HEK293 (cell line): Measurements from ENCODE around the gene ZFTA.
"Not testable (repeated sequence)": the region's sequence is repeated elsewhere in the genome, so short reads cannot be mapped to it uniquely, and the experiment has no call there.

Experiments used
- CTCF ChIA-PET: fragments of 350-600 bp; formaldehyde crosslinking; extraction: SDS; loops from one replicate; lab custom pipeline; 2021; ENCODE audit warnings: antibody characterized with exemption; lab: Yijun Ruan, JAX
- POLR2A ChIA-PET: fragments of 300-600 bp; formaldehyde crosslinking; extraction: SDS; loops from one replicate; lab custom pipeline; 2020; ENCODE audit warnings: antibody characterized with exemption, inconsistent platforms; lab: Yijun Ruan, JAX
- H3K27ac ChIP-seq: fragments of 200-500 bp; sonication (Bioruptor generic); 2 replicates; pipeline ENCODE4 v1.5.1; 2014; ENCODE audit warnings: low read depth, low read length, control low read depth, inconsistent platforms; ENCODE audit errors: extremely low read depth
- H3K36me3 ChIP-seq, 2 experiments: fragments of 200-500 bp in 1 of 2; sonication (Bioruptor generic) in 1 of 2; 1 replicate in 1 of 2; 2 replicates in 1 of 2; pipeline ENCODE4 v1.5.1; 2014 to 2017; ENCODE audit warnings: inconsistent platforms in 2 of 2, low read length in 2 of 2; ENCODE audit not compliant: control insufficient read depth in 2 of 2, insufficient read depth in 1 of 2
- H3K4me1 ChIP-seq: fragments of 200-500 bp; sonication (Bioruptor generic); 2 replicates; pipeline ENCODE4 v1.5.1; 2014; ENCODE audit warnings: mild to moderate bottlenecking, low read length, inconsistent platforms; ENCODE audit not compliant: control insufficient read depth, insufficient read depth
- H3K4me3 ChIP-seq: 2 replicates; pipeline ENCODE4 v1.5.1; 2011; ENCODE audit warnings: low read depth, mild to moderate bottlenecking, control low read depth, low read length, moderate library complexity
- H3K9me3 ChIP-seq: fragments of 200-500 bp; sonication (Bioruptor generic); 2 replicates; pipeline ENCODE4 v1.5.1; 2014; ENCODE audit warnings: low read depth, low read length, inconsistent platforms; ENCODE audit not compliant: control insufficient read depth, insufficient read depth
- GLIS1 ChIP-seq: fragments of 450-650 bp; formaldehyde crosslinking; IDR thresholded peaks from 2 replicates; pipeline ENCODE4 v1.5.1; 2016; ENCODE audit warnings: missing biosample characterization, missing genetic modification characterization
- GLIS2 ChIP-seq: fragments of 450-650 bp; formaldehyde crosslinking; IDR thresholded peaks from 2 replicates; pipeline ENCODE4 v1.5.1; 2016; ENCODE audit warnings: missing biosample characterization, missing genetic modification characterization
- KLF16 ChIP-seq: fragments of 450-650 bp; formaldehyde crosslinking; IDR thresholded peaks from 2 replicates; pipeline ENCODE4 v1.5.1; 2017; ENCODE audit warnings: missing biosample characterization, missing genetic modification characterization
- REPIN1 ChIP-seq: fragments of 450-650 bp; formaldehyde crosslinking; IDR thresholded peaks from 2 replicates; pipeline ENCODE4 v1.5.1; 2017; ENCODE audit warnings: missing biosample characterization, missing genetic modification characterization, low read depth
- ZBTB17 ChIP-seq: fragments of 450-650 bp; formaldehyde crosslinking; IDR thresholded peaks from 2 replicates; pipeline ENCODE4 v1.5.1; 2016; ENCODE audit warnings: missing biosample characterization, missing genetic modification characterization
- ZIC2 ChIP-seq: fragments of 450-650 bp; formaldehyde crosslinking; IDR thresholded peaks from 2 replicates; pipeline ENCODE4 v1.5.1; 2016; ENCODE audit warnings: missing biosample characterization, missing genetic modification characterization
- ZNF148 ChIP-seq: fragments of 450-650 bp; formaldehyde crosslinking; IDR thresholded peaks from 2 replicates; pipeline ENCODE4 v1.5.0; 2017; ENCODE audit warnings: missing biosample characterization, missing genetic modification characterization, borderline replicate concordance
- ZNF214 ChIP-seq: fragments of 450-650 bp; formaldehyde crosslinking; IDR thresholded peaks from 2 replicates; pipeline ENCODE4 v1.5.1; 2017; ENCODE audit warnings: missing biosample characterization, mild to moderate bottlenecking, missing genetic modification characterization, borderline replicate concordance
- ZNF280C ChIP-seq: fragments of 450-650 bp; formaldehyde crosslinking; IDR thresholded peaks from 2 replicates; pipeline ENCODE4 v1.5.1; 2016; ENCODE audit warnings: missing biosample characterization, missing genetic modification characterization
- ZNF416 ChIP-seq: fragments of 450-650 bp; formaldehyde crosslinking; IDR thresholded peaks from 2 replicates; pipeline ENCODE4 v1.5.1; 2016; ENCODE audit warnings: missing biosample characterization, missing genetic modification characterization
- ZNF521 ChIP-seq: fragments of 450-650 bp; formaldehyde crosslinking; IDR thresholded peaks from 2 replicates; pipeline ENCODE4 v1.5.1; 2017; ENCODE audit warnings: missing biosample characterization, mild to moderate bottlenecking, missing genetic modification characterization
- ZNF548 ChIP-seq: fragments of 450-650 bp; formaldehyde crosslinking; IDR thresholded peaks from 2 replicates; pipeline ENCODE4 v1.5.1; 2016; ENCODE audit warnings: missing biosample characterization, missing genetic modification characterization
- ZNF658 ChIP-seq: fragments of 450-650 bp; formaldehyde crosslinking; IDR thresholded peaks from 2 replicates; pipeline ENCODE4; 2016; ENCODE audit warnings: missing biosample characterization, missing genetic modification characterization
- ZNF660 ChIP-seq: fragments of 450-650 bp; IDR thresholded peaks from 2 replicates; pipeline ENCODE4 v1.5.1; 2018; ENCODE audit warnings: missing biosample characterization, mild to moderate bottlenecking, missing genetic modification characterization
- ZNF692 ChIP-seq: fragments of 450-650 bp; formaldehyde crosslinking; IDR thresholded peaks from 2 replicates; pipeline ENCODE4 v1.5.1; 2016; ENCODE audit warnings: missing biosample characterization, missing genetic modification characterization
- ZNF768 ChIP-seq: fragments of 450-650 bp; formaldehyde crosslinking; IDR thresholded peaks from 2 replicates; pipeline ENCODE4 v1.5.1; 2018; ENCODE audit warnings: missing biosample characterization, mild to moderate bottlenecking, missing genetic modification characterization
- ZNF837 ChIP-seq: fragments of 450-650 bp; formaldehyde crosslinking; IDR thresholded peaks from 2 replicates; pipeline ENCODE4 v1.5.1; 2016; ENCODE audit warnings: missing biosample characterization, missing genetic modification characterization
- TF ChIP-seq, protein P1 (sequence below): fragments of 450-650 bp; formaldehyde crosslinking; IDR thresholded peaks from 2 replicates; pipeline ENCODE4 v1.5.1; 2016; ENCODE audit warnings: missing biosample characterization, missing genetic modification characterization
- TF ChIP-seq, protein P2 (sequence below): fragments of 450-650 bp; formaldehyde crosslinking; IDR thresholded peaks from 2 replicates; pipeline ENCODE4 v1.5.1; 2017; ENCODE audit warnings: missing biosample characterization, missing genetic modification characterization
- TF ChIP-seq, protein P3 (sequence below): fragments of 450-650 bp; formaldehyde crosslinking; IDR thresholded peaks from 2 replicates; pipeline ENCODE4 v1.5.1; 2016; ENCODE audit warnings: missing biosample characterization, missing genetic modification characterization

ZFTA gene

GRCh38 chr11:63813035-63813562, 44.5 kb upstream of the ZFTA start, which contains the start of gene SPINDOC (continued):
- no peak for TF ChIP-seq REPIN1 (tag by site-specific recombination)
- TF ChIP-seq ZNF660 (tag by site-specific recombination) = peak; percentile 26; the same call in 1 of the 2 replicates
- TF ChIP-seq ZBTB17 = no peak
- 0 out of 2 replicates have a peak, but pooled peaks have one; percentile 23 for TF ChIP-seq ZNF692
- TF ChIP-seq KLF16 (tag by site-specific recombination) = 0 out of 2 replicates have a peak, but pooled peaks have one; percentile 48
- TF ChIP-seq, protein P1, sequence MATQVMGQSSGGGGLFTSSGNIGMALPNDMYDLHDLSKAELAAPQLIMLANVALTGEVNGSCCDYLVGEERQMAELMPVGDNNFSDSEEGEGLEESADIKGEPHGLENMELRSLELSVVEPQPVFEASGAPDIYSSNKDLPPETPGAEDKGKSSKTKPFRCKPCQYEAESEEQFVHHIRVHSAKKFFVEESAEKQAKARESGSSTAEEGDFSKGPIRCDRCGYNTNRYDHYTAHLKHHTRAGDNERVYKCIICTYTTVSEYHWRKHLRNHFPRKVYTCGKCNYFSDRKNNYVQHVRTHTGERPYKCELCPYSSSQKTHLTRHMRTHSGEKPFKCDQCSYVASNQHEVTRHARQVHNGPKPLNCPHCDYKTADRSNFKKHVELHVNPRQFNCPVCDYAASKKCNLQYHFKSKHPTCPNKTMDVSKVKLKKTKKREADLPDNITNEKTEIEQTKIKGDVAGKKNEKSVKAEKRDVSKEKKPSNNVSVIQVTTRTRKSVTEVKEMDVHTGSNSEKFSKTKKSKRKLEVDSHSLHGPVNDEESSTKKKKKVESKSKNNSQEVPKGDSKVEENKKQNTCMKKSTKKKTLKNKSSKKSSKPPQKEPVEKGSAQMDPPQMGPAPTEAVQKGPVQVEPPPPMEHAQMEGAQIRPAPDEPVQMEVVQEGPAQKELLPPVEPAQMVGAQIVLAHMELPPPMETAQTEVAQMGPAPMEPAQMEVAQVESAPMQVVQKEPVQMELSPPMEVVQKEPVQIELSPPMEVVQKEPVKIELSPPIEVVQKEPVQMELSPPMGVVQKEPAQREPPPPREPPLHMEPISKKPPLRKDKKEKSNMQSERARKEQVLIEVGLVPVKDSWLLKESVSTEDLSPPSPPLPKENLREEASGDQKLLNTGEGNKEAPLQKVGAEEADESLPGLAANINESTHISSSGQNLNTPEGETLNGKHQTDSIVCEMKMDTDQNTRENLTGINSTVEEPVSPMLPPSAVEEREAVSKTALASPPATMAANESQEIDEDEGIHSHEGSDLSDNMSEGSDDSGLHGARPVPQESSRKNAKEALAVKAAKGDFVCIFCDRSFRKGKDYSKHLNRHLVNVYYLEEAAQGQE (tag by site-specific recombination) = no peak
- TF ChIP-seq, protein P2, sequence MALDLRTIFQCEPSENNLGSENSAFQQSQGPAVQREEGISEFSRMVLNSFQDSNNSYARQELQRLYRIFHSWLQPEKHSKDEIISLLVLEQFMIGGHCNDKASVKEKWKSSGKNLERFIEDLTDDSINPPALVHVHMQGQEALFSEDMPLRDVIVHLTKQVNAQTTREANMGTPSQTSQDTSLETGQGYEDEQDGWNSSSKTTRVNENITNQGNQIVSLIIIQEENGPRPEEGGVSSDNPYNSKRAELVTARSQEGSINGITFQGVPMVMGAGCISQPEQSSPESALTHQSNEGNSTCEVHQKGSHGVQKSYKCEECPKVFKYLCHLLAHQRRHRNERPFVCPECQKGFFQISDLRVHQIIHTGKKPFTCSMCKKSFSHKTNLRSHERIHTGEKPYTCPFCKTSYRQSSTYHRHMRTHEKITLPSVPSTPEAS (tag by site-specific recombination) = no peak
- no peak for TF ChIP-seq ZNF416 (tag by site-specific recombination)
- TF ChIP-seq ZNF837 (tag by site-specific recombination) = no peak
- peak; percentile 59 for TF ChIP-seq GLIS2
- TF ChIP-seq GLIS1 (tag by site-specific recombination) = peak; percentile 56
- no peak for TF ChIP-seq ZNF521 (tag by site-specific recombination)

- POLR2A ChIA-PET = no interaction called here
- peaks cover 0 to 21% of the 10 kb centered on the region in 2 experiments; a peak in 2 of 3 replicates for H3K36me3 ChIP-seq
- no peaks in the 10 kb centered on the region for H3K9me3 ChIP-seq
- H3K27ac ChIP-seq = no peak overlapping the region
- no peaks in the 10 kb centered on the region for H3K4me1 ChIP-seq
- peak; percentile 22 for TF ChIP-seq ZBTB17
- TF ChIP-seq ZNF768 (tag by site-specific recombination) = no peak
- TF ChIP-seq ZNF658 (tag by site-specific recombination) = no peak
- TF ChIP-seq ZNF280C (tag by site-specific recombination) = no peak
- TF ChIP-seq ZNF148 (tag by site-specific recombination) = no peak
- no peak for TF ChIP-seq ZNF214 (tag by site-specific recombination)
- TF ChIP-seq, protein P3, sequence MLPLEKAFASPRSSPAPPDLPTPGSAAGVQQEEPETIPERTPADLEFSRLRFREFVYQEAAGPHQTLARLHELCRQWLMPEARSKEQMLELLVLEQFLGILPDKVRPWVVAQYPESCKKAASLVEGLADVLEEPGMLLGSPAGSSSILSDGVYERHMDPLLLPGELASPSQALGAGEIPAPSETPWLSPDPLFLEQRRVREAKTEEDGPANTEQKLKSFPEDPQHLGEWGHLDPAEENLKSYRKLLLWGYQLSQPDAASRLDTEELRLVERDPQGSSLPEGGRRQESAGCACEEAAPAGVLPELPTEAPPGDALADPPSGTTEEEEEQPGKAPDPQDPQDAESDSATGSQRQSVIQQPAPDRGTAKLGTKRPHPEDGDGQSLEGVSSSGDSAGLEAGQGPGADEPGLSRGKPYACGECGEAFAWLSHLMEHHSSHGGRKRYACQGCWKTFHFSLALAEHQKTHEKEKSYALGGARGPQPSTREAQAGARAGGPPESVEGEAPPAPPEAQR (tag by site-specific recombination) = no peak
- TF ChIP-seq ZIC2 (tag by site-specific recombination) = peak; percentile 60
- TF ChIP-seq ZNF548 = no peak
- TF ChIP-seq, all 188 proteins: peak for 2
- H3K4me3 ChIP-seq = no peak overlapping the region
- CTCF ChIA-PET = interaction anchor here (0.6 to 1.6 kb wide), 4 partner anchors 18 to 1603 kb away, joined by 3 to 7 read pairs (median 4); partner anchors contain the start of gene SCGB2A1
Observed at GRCh38 chr11:63811522-63811921, 42.9 kb upstream of the ZFTA start.

DNA sequence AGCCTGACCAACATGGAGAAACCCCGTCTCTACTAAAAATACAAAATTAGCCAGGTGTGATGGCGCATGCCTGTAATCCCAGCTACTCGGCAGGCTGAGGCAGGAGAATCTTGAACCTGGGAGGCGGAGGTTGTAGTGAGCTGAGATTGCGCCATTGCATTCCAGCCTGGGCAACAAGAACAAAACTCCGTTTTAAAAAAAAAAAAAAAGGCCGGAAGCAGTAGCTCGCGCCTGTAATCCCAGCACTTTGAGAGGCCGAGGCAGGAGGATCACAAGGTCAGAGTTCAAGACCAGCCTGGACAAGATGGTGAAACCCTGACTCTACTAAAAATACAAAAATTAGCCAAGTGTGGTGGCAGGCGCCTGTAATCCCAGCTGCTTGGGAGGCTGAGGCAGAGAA, 41.8 kb upstream of the ZFTA start:
- H3K4me3 ChIP-seq, H3K4me1 ChIP-seq, H3K9me3 ChIP-seq, H3K36me3 ChIP-seq, H3K27ac ChIP-seq: not testable (repeated sequence)
- ChIA-PET POLR2A (interaction anchor here (0.6 kb wide), 1 partner anchor 472 kb away, joined by 4 read pairs; no protein-coding TSS in a partner anchor), CTCF (interaction anchor here (0.6 to 1.6 kb wide), 3 partner anchors 19 to 265 kb away, joined by 3 to 7 read pairs (median 3); no protein-coding TSS in a partner anchor)
